MCF 10A (cell line): Measurements from ENCODE around the gene PPP4R1. TPM values are rescaled to one million over a fixed set of nuclear protein-coding genes. Genes with fewer than 3 reads are reported as not detected.

Experiments used
- BruUV-seq: library from RNA; stranded (reverse); fragments of 400-500 nt; replicated peaks from 2 replicates; lab custom pipeline; 2021; lab: Mats Ljungman, UMichigan
- CTCF ChIA-PET: fragments of 300-600 bp; sonication (Branson Sonifier 250); formaldehyde crosslinking; extraction: SDS; loops from one replicate; lab custom pipeline; 2021; ENCODE audit warnings: antibody characterized with exemption, inconsistent platforms; lab: Yijun Ruan, JAX
- POLR2A ChIA-PET: fragments of 300-600, 350-650 bp; sonication (Branson Sonifier 250); formaldehyde crosslinking; extraction: SDS; loops from one replicate; lab custom pipeline; 2020; ENCODE audit warnings: antibody characterized with exemption, inconsistent platforms; lab: Yijun Ruan, JAX
- DNase-seq: peaks from one replicate; pipeline ENCODE4 v3.0.0-alpha.2; 2018; ENCODE audit not compliant: unreplicated experiment
- H3K27ac Mint-ChIP-seq: one replicate; pipeline ENCODE4 v1.8.0; 2022; ENCODE audit warnings: mild to moderate bottlenecking, low read depth, mixed read lengths; ENCODE audit not compliant: unreplicated experiment
- H3K27me3 Mint-ChIP-seq: one replicate; pipeline ENCODE4 v1.8.0; 2022; ENCODE audit warnings: mixed read lengths; ENCODE audit not compliant: insufficient read depth, unreplicated experiment
- H3K36me3 Mint-ChIP-seq: one replicate; pipeline ENCODE4 v1.8.0; 2022; ENCODE audit warnings: mild to moderate bottlenecking, moderate library complexity, mixed read lengths; ENCODE audit not compliant: insufficient read depth, unreplicated experiment
- H3K4me1 Mint-ChIP-seq: one replicate; pipeline ENCODE4 v1.8.0; 2022; ENCODE audit warnings: mixed read lengths; ENCODE audit not compliant: insufficient read depth, unreplicated experiment
- H3K4me3 Mint-ChIP-seq: one replicate; pipeline ENCODE4 v1.8.0; 2022; ENCODE audit warnings: mild to moderate bottlenecking, moderate library complexity, mixed read lengths; ENCODE audit not compliant: unreplicated experiment
- H3K9me3 Mint-ChIP-seq: one replicate; pipeline ENCODE4 v1.8.0; 2022; ENCODE audit warnings: mixed read lengths; ENCODE audit not compliant: unreplicated experiment
- CTCF ChIP-seq: fragments of 200-600 bp; IDR thresholded peaks from one replicate; pipeline ENCODE4 v1.8.0; 2022; ENCODE audit warnings: antibody characterized with exemption, mild to moderate bottlenecking; ENCODE audit not compliant: unreplicated experiment
- intact Hi-C: fragments of 100-400 bp; cut with micrococcal nuclease; formaldehyde crosslinking; loops from 2 replicates; pipeline ENCODE4 v1.14.1; 2022
- total RNA-seq: library from RNA; stranded (reverse); gene quantifications from 2 replicates; pipeline ENCODE4 v1.2.3, GENCODE V29; 2022

The PPP4R1 gene
- total RNA-seq, 1 experiment from 2014 or later, result 109 TPM

GRCh38 chr18:9594823-9595596 is 19.3 kb downstream of the PPP4R1 start:
- ChIA-PET POLR2A (interaction anchor here (0.6 to 2.4 kb wide), 14 partner anchors 11 to 284 kb away, joined by 3 to 16 read pairs (median 4); no protein-coding TSS in a partner anchor), CTCF (interaction anchor here (0.6 to 1.4 kb wide), 3 partner anchors 12 to 25 kb away, joined by 4 to 6 read pairs (median 5); no protein-coding TSS in a partner anchor)
- BruUV-seq, result no TSS peak
- Mint-ChIP-seq H3K4me3 (peak overlapping the region; percentile 48), H3K4me1 (peaks cover 20% of the 10 kb centered on the region), H3K36me3 (peaks cover 28% of the 10 kb centered on the region), H3K9me3 (peaks cover 19% of the 10 kb centered on the region), H3K27me3 (no peaks in the 10 kb centered on the region), H3K27ac (peak overlapping the region; percentile 57)
- DNase-seq, result peak; percentile 17
- intact Hi-C loops, result no loop called here
- TF ChIP-seq CTCF, result no peak

DNA sequence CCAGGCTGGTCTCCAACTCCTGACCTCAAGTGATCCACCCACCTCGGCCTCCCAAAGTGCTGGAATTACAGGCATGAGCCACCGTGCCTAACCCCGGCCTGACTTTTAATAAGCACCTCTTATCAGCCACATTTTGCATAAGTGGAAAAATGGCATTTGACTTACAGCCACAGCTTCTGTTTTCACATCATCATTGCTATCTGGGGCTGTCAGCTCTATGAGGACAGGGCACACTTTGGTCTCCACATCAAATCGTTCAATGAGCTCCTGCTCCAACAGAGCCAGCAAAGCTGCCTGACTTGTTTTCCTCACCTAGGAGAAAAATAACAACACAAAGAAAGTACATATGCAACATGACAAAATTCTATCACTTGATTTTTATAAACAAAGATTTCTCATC is 26.4 kb downstream of the PPP4R1 start:
- Mint-ChIP-seq H3K27me3 (no peaks in the 10 kb centered on the region), H3K9me3 (no peaks in the 10 kb centered on the region), H3K36me3 (peaks cover 80% of the 10 kb centered on the region), H3K4me1 (no peaks in the 10 kb centered on the region), H3K27ac (no peak overlapping the region), H3K4me3 (no peak overlapping the region)
- no peak for DNase-seq
- no TSS peak for BruUV-seq
- no peak for TF ChIP-seq CTCF
- ChIA-PET CTCF (interaction anchor here (0.6 kb wide), 2 partner anchors 86 to 184 kb away, joined by 3 read pairs; no protein-coding TSS in a partner anchor), POLR2A (interaction anchor here (1.7 to 3.0 kb wide), 2 partner anchors 9 to 12 kb away, joined by 4 to 16 read pairs; no protein-coding TSS in a partner anchor)
- intact Hi-C loops, result no loop called here

DNA sequence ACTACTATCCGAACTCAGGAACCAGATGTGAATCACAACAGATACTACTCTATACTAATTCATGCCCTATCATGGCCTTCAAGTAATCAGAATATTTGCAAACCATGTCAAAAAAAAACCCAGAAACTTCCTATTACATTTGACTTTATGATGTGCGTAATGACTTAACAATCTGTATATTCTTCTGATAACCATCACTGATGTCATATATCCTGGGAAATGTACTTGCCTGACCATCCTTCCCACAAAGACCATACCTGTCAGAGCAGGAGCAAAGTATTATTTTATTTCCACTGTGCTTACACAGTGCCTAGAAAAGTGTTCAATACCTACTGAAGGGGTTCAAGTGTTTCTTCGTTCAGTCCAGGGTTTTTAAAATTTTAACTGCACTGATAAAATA is 27.5 kb downstream of the PPP4R1 start:
- DNase-seq, result no peak
- POLR2A ChIA-PET, result no interaction called here
- H3K36me3 Mint-ChIP-seq, result peaks cover 91% of the 10 kb centered on the region
- no TSS peak for BruUV-seq
- H3K4me3 Mint-ChIP-seq, result no peak overlapping the region
- no peaks in the 10 kb centered on the region for H3K4me1 Mint-ChIP-seq
- intact Hi-C loops, result no loop called here
- TF ChIP-seq CTCF, result no peak
- CTCF ChIA-PET, result interaction anchor here (0.7 kb wide), 1 partner anchor 12 kb away, joined by 3 read pairs; no protein-coding TSS in a partner anchor
- no peak overlapping the region for H3K27ac Mint-ChIP-seq
- no peaks in the 10 kb centered on the region for H3K9me3 Mint-ChIP-seq
- no peaks in the 10 kb centered on the region for H3K27me3 Mint-ChIP-seq

GRCh38 chr18:9581667-9582066 is 32.7 kb downstream of the PPP4R1 start:
- no TSS peak for BruUV-seq
- no peaks in the 10 kb centered on the region for H3K27me3 Mint-ChIP-seq
- intact Hi-C loops, result no loop called here
- CTCF ChIA-PET, result interaction anchor here (0.8 kb wide), 1 partner anchor 141 kb away, joined by 4 read pairs; no protein-coding TSS in a partner anchor
- no peaks in the 10 kb centered on the region for H3K9me3 Mint-ChIP-seq
- no peak overlapping the region for H3K4me3 Mint-ChIP-seq
- POLR2A ChIA-PET, result interaction anchor here (0.6 to 1.5 kb wide), 3 partner anchors 11 to 389 kb away, joined by 3 to 6 read pairs (median 4); no protein-coding TSS in a partner anchor
- H3K4me1 Mint-ChIP-seq, result peaks cover 16% of the 10 kb centered on the region
- no peak for DNase-seq
- no peak for TF ChIP-seq CTCF
- no peak overlapping the region for H3K27ac Mint-ChIP-seq
- H3K36me3 Mint-ChIP-seq, result peaks cover 84% of the 10 kb centered on the region
